ENCODE results near the gene RNF125. TPM values are rescaled to one million over a fixed set of nuclear protein-coding genes. Genes with fewer than 3 reads are reported as not detected.
A peak's percentile ranks its signal among the peaks of the same experiment; 100 is the strongest.

The RNF125 gene
- polyA plus RNA-seq, 2 of the 4 experiments (the other 2 are of a cell fraction), result 0.14 to 0.30 TPM

DNA sequence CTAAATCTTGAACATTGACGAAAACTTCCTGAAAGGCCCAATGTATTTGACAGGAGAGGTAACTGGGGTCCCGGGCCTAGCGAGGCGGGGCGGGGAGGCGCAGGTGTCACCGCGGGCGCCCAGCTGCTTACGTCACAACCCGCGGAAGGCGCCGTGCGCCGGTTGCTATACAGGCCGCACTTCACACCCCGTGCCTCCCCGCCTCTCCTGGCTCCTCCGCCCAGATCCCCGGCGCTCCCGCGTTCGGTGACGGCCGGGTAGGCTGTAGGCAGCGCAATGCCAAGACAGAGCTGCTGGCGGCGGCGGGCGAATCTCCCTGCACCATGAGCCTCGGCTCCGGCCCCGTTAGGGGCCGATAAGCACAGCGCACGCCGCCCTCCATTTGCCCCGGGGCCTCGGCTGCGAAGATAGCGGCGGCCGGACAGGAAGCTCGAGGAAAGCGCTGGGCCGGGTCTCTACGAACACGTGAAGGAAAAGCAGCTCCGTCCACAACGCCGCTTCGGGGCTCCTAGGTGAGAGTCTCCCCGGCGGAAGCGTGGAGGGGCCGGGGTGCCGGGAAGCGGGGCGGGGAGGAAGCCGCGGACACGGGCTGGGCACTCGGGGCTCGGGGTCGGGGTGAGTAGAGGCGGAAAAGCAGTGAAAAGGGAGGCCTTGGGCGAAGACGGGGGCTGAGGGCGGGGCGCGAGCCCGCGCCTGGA, 73.2 kb downstream of the RNF125 start, which contains the start of gene RNF138:
TSS of gene RNF138 (plus strand) at position 151 of the 698 bp plus-strand sequence. CDS start 903 bp downstream, outside the sequence.
- Histone ChIP-seq H3K9me3 (no peaks in the 10 kb centered on the region), H3K4me3 (peak within 1 kb of the TSS; percentile 81), H3K4me2 (peak within 1 kb of the TSS; percentile 92), H3K4me1 (peaks cover 13% of the 10 kb centered on the region), H3K27ac (peak within 1 kb of the TSS; percentile 87 to 100)
- peak; percentile 71 to 90 for DNase-seq (ENCODE audit: low read depth in 1 of 2, low spot score in 1 of 2)
- CTCF ChIA-PET, result interaction anchor here (0.6 to 0.9 kb wide), 3 partner anchors 41 to 1122 kb away, joined by 3 read pairs; no protein-coding TSS in a partner anchor
- peak; percentile 80 to 85 for ATAC-seq
- POLR2A ChIA-PET, result interaction anchor here (0.7 to 1.6 kb wide), 3 partner anchors 20 to 407 kb away, joined by 3 to 23 read pairs (median 5); partner anchors contain the start of gene TRAPPC8
- 0% methylated on average over 1 of the region's 75 CpGs for WGBS (ENCODE audit: missing lambda C conversion rate)
- FAIRE-seq, result no peak
- TF ChIP-seq RAD21 (conservative IDR thresholded peaks at IDR 0.05 in 1 of 2, IDR thresholded peaks at IDR 0.05 in 1 of 2) (no peak), KDM5A (IDR thresholded peaks at IDR 0.05) (no peak), EHMT2 (IDR thresholded peaks at IDR 0.05; ENCODE audit: low read depth) (no peak), RNF2 (IDR thresholded peaks at IDR 0.05; ENCODE audit: borderline replicate concordance, low read depth) (peak; percentile 77; the same call in 1 of the 2 replicates), CBX8 (IDR thresholded peaks at IDR 0.05) (no peak), GATA3 (IDR thresholded peaks at IDR 0.05; ENCODE audit: borderline replicate concordance) (no peak), TFCP2L1 (CRISPR knock-in tag; IDR thresholded peaks at IDR 0.05) (no peak), FOSL2 (IDR thresholded peaks at IDR 0.05) (no peak), FOSL2 (CRISPR knock-in tag; IDR thresholded peaks at IDR 0.05) (no peak), POLR2A (IDR thresholded peaks at IDR 0.05; ENCODE audit: low read length) (peak; percentile 48), EP300 (IDR thresholded peaks at IDR 0.05) (no peak), HOXB5 (CRISPR knock-in tag; IDR thresholded peaks at IDR 0.05) (no peak), ZNF302 (CRISPR knock-in tag; IDR thresholded peaks at IDR 0.05) (no peak), RARB (CRISPR knock-in tag; IDR thresholded peaks at IDR 0.05) (no peak), CHD2 (IDR thresholded peaks at IDR 0.05; ENCODE audit: low read length, partially characterized antibody) (no peak), PHF8 (IDR thresholded peaks at IDR 0.05; ENCODE audit: borderline replicate concordance, low read depth) (peak; percentile 92), HEYL (CRISPR knock-in tag; IDR thresholded peaks at IDR 0.05) (no peak), BHLHE40 (IDR thresholded peaks at IDR 0.05; ENCODE audit: low read depth, low read length) (no peak), JUN (IDR thresholded peaks at IDR 0.05) (peak; percentile 25 to 54; a peak in 3 of 5 replicates), SREBF2 (IDR thresholded peaks at IDR 0.05) (no peak), ZFP36 (IDR thresholded peaks at IDR 0.05; ENCODE audit: borderline replicate concordance, partially characterized antibody) (no peak), ZC3H11A (IDR thresholded peaks at IDR 0.05) (no peak), KDM1A (IDR thresholded peaks at IDR 0.05; ENCODE audit: low read depth) (no peak), FOSB (CRISPR knock-in tag; IDR thresholded peaks at IDR 0.05) (0 out of 2 replicates have a peak, but pooled peaks have one; percentile 29), CEBPB (IDR thresholded peaks at IDR 0.05) (no peak)
- TF ChIP-seq, protein P1, sequence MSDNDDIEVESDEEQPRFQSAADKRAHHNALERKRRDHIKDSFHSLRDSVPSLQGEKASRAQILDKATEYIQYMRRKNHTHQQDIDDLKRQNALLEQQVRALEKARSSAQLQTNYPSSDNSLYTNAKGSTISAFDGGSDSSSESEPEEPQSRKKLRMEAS (IDR thresholded peaks at IDR 0.05), result peak; percentile 85
- TF ChIP-seq, protein P2, sequence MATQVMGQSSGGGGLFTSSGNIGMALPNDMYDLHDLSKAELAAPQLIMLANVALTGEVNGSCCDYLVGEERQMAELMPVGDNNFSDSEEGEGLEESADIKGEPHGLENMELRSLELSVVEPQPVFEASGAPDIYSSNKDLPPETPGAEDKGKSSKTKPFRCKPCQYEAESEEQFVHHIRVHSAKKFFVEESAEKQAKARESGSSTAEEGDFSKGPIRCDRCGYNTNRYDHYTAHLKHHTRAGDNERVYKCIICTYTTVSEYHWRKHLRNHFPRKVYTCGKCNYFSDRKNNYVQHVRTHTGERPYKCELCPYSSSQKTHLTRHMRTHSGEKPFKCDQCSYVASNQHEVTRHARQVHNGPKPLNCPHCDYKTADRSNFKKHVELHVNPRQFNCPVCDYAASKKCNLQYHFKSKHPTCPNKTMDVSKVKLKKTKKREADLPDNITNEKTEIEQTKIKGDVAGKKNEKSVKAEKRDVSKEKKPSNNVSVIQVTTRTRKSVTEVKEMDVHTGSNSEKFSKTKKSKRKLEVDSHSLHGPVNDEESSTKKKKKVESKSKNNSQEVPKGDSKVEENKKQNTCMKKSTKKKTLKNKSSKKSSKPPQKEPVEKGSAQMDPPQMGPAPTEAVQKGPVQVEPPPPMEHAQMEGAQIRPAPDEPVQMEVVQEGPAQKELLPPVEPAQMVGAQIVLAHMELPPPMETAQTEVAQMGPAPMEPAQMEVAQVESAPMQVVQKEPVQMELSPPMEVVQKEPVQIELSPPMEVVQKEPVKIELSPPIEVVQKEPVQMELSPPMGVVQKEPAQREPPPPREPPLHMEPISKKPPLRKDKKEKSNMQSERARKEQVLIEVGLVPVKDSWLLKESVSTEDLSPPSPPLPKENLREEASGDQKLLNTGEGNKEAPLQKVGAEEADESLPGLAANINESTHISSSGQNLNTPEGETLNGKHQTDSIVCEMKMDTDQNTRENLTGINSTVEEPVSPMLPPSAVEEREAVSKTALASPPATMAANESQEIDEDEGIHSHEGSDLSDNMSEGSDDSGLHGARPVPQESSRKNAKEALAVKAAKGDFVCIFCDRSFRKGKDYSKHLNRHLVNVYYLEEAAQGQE (IDR thresholded peaks at IDR 0.05), result no peak
- TF ChIP-seq, protein P3, sequence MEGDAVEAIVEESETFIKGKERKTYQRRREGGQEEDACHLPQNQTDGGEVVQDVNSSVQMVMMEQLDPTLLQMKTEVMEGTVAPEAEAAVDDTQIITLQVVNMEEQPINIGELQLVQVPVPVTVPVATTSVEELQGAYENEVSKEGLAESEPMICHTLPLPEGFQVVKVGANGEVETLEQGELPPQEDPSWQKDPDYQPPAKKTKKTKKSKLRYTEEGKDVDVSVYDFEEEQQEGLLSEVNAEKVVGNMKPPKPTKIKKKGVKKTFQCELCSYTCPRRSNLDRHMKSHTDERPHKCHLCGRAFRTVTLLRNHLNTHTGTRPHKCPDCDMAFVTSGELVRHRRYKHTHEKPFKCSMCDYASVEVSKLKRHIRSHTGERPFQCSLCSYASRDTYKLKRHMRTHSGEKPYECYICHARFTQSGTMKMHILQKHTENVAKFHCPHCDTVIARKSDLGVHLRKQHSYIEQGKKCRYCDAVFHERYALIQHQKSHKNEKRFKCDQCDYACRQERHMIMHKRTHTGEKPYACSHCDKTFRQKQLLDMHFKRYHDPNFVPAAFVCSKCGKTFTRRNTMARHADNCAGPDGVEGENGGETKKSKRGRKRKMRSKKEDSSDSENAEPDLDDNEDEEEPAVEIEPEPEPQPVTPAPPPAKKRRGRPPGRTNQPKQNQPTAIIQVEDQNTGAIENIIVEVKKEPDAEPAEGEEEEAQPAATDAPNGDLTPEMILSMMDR (IDR thresholded peaks at IDR 0.05), result no peak
- TF ChIP-seq, protein P4, sequence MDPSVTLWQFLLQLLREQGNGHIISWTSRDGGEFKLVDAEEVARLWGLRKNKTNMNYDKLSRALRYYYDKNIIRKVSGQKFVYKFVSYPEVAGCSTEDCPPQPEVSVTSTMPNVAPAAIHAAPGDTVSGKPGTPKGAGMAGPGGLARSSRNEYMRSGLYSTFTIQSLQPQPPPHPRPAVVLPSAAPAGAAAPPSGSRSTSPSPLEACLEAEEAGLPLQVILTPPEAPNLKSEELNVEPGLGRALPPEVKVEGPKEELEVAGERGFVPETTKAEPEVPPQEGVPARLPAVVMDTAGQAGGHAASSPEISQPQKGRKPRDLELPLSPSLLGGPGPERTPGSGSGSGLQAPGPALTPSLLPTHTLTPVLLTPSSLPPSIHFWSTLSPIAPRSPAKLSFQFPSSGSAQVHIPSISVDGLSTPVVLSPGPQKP (IDR thresholded peaks at IDR 0.05; ENCODE audit: low read depth, low read length), result no peak
- TF ChIP-seq, protein P5, sequence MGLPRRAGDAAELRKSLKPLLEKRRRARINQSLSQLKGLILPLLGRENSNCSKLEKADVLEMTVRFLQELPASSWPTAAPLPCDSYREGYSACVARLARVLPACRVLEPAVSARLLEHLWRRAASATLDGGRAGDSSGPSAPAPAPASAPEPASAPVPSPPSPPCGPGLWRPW (IDR thresholded peaks at IDR 0.05), result no peak
- TF ChIP-seq, protein P6, sequence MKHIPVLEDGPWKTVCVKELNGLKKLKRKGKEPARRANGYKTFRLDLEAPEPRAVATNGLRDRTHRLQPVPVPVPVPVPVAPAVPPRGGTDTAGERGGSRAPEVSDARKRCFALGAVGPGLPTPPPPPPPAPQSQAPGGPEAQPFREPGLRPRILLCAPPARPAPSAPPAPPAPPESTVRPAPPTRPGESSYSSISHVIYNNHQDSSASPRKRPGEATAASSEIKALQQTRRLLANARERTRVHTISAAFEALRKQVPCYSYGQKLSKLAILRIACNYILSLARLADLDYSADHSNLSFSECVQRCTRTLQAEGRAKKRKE (CRISPR knock-in tag; IDR thresholded peaks at IDR 0.05; ENCODE audit: low read depth), result no peak
- TF ChIP-seq, protein P7, sequence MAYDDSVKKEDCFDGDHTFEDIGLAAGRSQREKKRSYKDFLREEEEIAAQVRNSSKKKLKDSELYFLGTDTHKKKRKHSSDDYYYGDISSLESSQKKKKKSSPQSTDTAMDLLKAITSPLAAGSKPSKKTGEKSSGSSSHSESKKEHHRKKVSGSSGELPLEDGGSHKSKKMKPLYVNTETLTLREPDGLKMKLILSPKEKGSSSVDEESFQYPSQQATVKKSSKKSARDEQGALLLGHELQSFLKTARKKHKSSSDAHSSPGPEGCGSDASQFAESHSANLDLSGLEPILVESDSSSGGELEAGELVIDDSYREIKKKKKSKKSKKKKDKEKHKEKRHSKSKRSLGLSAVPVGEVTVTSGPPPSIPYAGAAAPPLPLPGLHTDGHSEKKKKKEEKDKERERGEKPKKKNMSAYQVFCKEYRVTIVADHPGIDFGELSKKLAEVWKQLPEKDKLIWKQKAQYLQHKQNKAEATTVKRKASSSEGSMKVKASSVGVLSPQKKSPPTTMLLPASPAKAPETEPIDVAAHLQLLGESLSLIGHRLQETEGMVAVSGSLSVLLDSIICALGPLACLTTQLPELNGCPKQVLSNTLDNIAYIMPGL (CRISPR knock-in tag; IDR thresholded peaks at IDR 0.05; ENCODE audit: borderline replicate concordance), result 0 out of 2 replicates have a peak, but pooled peaks have one; percentile 16
